ENCODE data around the gene SPATA6.
"Not testable (repeated sequence)": the region's sequence is repeated elsewhere in the genome, so short reads cannot be mapped to it uniquely, and the experiment has no call there.

The SPATA6 gene

DNA sequence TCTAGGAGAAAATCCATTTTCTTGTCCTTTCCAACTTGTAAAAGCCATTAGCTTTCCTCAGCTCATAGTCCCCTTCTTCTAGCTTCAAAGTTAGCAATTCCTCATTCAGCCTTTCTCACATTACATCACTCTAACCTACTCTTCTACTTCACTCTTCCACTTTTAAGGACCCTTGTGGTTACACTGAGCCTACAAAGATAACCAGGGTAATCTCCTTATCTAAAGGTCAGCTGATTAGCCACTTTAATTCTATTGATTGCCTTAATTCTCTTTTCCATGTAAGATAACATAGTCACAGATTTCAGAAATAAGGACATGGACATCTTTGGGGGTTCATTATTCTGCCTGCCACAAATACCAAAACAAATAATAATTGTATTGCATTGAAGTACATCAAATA is 8.5 kb upstream of the SPATA6 start:
- Histone ChIP-seq H3K9me2 (replicated peaks; ENCODE audit: low read depth, low read length) (no peaks in the 10 kb centered on the region), H2AFZ (ENCODE audit: low read length) (no peak overlapping the region), H3K4me1 (ENCODE audit: insufficient read depth, low read length, poor library complexity, severe bottlenecking) (no peaks in the 10 kb centered on the region), H3K4me2 (ENCODE audit: low read depth, low read length, poor library complexity, severe bottlenecking) (no peak overlapping the region), H3K4me3 (ENCODE audit: low read length, poor library complexity, severe bottlenecking) (no peak overlapping the region), H3F3A (ENCODE audit: low read depth) (no peaks in the 10 kb centered on the region), H3K27me3 (ENCODE audit: insufficient read depth, low read length, poor library complexity, severe bottlenecking) (no peaks in the 10 kb centered on the region), H3K79me2 (ENCODE audit: insufficient read depth, low read length) (no peaks in the 10 kb centered on the region), H3K9me3 (ENCODE audit: insufficient read depth, low read depth, low read length) (no peaks in the 10 kb centered on the region), H3K9ac (ENCODE audit: low read depth, low read length, poor library complexity, severe bottlenecking) (no peak overlapping the region), H4K20me1 (ENCODE audit: insufficient read depth, low read length, poor library complexity, severe bottlenecking) (no peaks in the 10 kb centered on the region), H3K36me3 (ENCODE audit: insufficient read depth, low read length) (no peaks in the 10 kb centered on the region)
- TF ChIP-seq EZH2phosphoT487 (IDR thresholded peaks at IDR 0.05; ENCODE audit: borderline replicate concordance): no peak
- TF ChIP-seq CTCF (conservative IDR thresholded peaks at IDR 0.05; ENCODE audit: low read length): no peak

- H3K9me2 ChIP-seq (replicated peaks; ENCODE audit: low read depth, low read length); H3F3A ChIP-seq (ENCODE audit: low read depth): not testable (repeated sequence)
Observed at GRCh38 chr1:48480023-48480422, 8.0 kb upstream of the SPATA6 start.

GRCh38 chr1:48472638-48473037 is 634 bp upstream of the SPATA6 start:
- Histone ChIP-seq H2AFZ (ENCODE audit: low read length) (peak overlapping the region; percentile 87), H3K9ac (ENCODE audit: low read depth, low read length, poor library complexity, severe bottlenecking) (no peak overlapping the region), H3K9me3 (ENCODE audit: insufficient read depth, low read depth, low read length) (no peaks in the 10 kb centered on the region), H3K4me2 (ENCODE audit: low read depth, low read length, poor library complexity, severe bottlenecking) (peak overlapping the region; percentile 82), H3K27me3 (ENCODE audit: insufficient read depth, low read length, poor library complexity, severe bottlenecking) (no peaks in the 10 kb centered on the region), H3K79me2 (ENCODE audit: insufficient read depth, low read length) (no peaks in the 10 kb centered on the region), H3K4me1 (ENCODE audit: insufficient read depth, low read length, poor library complexity, severe bottlenecking) (no peaks in the 10 kb centered on the region), H4K20me1 (ENCODE audit: insufficient read depth, low read length, poor library complexity, severe bottlenecking) (no peaks in the 10 kb centered on the region), H3F3A (ENCODE audit: low read depth) (no peaks in the 10 kb centered on the region), H3K9me2 (replicated peaks; ENCODE audit: low read depth, low read length) (no peaks in the 10 kb centered on the region), H3K36me3 (ENCODE audit: insufficient read depth, low read length) (no peaks in the 10 kb centered on the region), H3K4me3 (ENCODE audit: low read length, poor library complexity, severe bottlenecking) (peak overlapping the region; percentile 72)
- TF ChIP-seq EZH2phosphoT487 (IDR thresholded peaks at IDR 0.05; ENCODE audit: borderline replicate concordance): no peak
- no peak for TF ChIP-seq CTCF (conservative IDR thresholded peaks at IDR 0.05; ENCODE audit: low read length)

More at GRCh38 chr1:48480023-48480422, 8.0 kb upstream of the SPATA6 start:
- H3K36me3 ChIP-seq (ENCODE audit: insufficient read depth, low read length); H3K27me3 ChIP-seq (ENCODE audit: insufficient read depth, low read length, poor library complexity, severe bottlenecking); H3K79me2 ChIP-seq (ENCODE audit: insufficient read depth, low read length); H3K4me3 ChIP-seq (ENCODE audit: low read length, poor library complexity, severe bottlenecking); H3K4me2 ChIP-seq (ENCODE audit: low read depth, low read length, poor library complexity, severe bottlenecking); H3K9me3 ChIP-seq (ENCODE audit: insufficient read depth, low read depth, low read length); H2AFZ ChIP-seq (ENCODE audit: low read length); H3K9ac ChIP-seq (ENCODE audit: low read depth, low read length, poor library complexity, severe bottlenecking); H4K20me1 ChIP-seq (ENCODE audit: insufficient read depth, low read length, poor library complexity, severe bottlenecking); H3K4me1 ChIP-seq (ENCODE audit: insufficient read depth, low read length, poor library complexity, severe bottlenecking): not testable (repeated sequence)

DNA sequence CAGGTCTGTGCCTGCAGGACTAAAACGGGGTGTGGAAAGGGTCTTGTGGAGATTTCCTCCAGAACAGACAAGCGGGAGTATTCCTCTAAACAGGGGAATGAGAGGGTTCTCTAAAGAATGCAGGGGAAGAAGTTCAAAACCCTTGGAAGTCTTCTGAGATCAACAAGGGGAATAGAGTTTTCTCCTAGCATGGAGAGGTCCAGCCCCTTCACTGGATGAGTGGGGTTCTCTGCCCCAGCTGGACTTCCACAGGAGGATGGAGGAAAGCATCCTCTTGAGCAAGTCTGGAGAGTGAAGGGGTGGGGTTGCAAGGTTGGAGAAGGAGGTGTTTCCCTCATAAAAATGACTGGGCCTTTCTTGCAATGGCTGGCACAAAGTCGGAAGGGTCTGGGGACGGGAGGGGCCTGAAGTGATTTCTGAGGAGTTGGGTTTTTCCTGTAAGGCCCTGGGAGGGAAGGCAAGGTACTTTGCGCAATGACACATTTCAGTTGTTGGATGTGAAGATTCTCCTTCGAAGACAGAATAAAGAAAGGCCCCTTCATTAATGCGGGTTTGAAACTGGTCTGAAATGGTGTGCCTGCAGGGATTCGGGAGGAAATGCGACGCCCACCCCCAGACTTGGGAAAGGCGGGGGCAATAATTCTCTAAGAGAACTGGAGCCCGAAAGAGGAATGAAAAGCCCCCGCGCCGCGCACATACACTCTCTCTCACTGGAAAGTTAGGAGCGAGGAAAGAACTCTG is 884 bp downstream of the SPATA6 start:
- Histone ChIP-seq H4K20me1 (ENCODE audit: insufficient read depth, low read length, poor library complexity, severe bottlenecking) (no peaks in the 10 kb centered on the region), H3K9me3 (ENCODE audit: insufficient read depth, low read depth, low read length) (no peaks in the 10 kb centered on the region), H3K4me1 (ENCODE audit: insufficient read depth, low read length, poor library complexity, severe bottlenecking) (no peaks in the 10 kb centered on the region), H3K36me3 (ENCODE audit: insufficient read depth, low read length) (no peaks in the 10 kb centered on the region), H3F3A (ENCODE audit: low read depth) (no peaks in the 10 kb centered on the region), H3K79me2 (ENCODE audit: insufficient read depth, low read length) (no peaks in the 10 kb centered on the region), H3K27me3 (ENCODE audit: insufficient read depth, low read length, poor library complexity, severe bottlenecking) (no peaks in the 10 kb centered on the region), H2AFZ (ENCODE audit: low read length) (peak overlapping the region; percentile 87), H3K9ac (ENCODE audit: low read depth, low read length, poor library complexity, severe bottlenecking) (no peak overlapping the region), H3K4me2 (ENCODE audit: low read depth, low read length, poor library complexity, severe bottlenecking) (peak overlapping the region; percentile 82), H3K4me3 (ENCODE audit: low read length, poor library complexity, severe bottlenecking) (peak overlapping the region; percentile 72), H3K9me2 (replicated peaks; ENCODE audit: low read depth, low read length) (no peaks in the 10 kb centered on the region)
- TF ChIP-seq EZH2phosphoT487 (IDR thresholded peaks at IDR 0.05; ENCODE audit: borderline replicate concordance) (no peak), CTCF (conservative IDR thresholded peaks at IDR 0.05; ENCODE audit: low read length) (no peak)
